Esophagus squamous epithelium (tissue), 5 donors: Measurements from ENCODE around the gene STK24. TPM values are rescaled to one million over a fixed set of nuclear protein-coding genes. Genes with fewer than 3 reads are reported as not detected.

Source experiments
- DNase-seq: peaks from one replicate; lab custom pipeline; 2025; lab: John Stamatoyannopoulos, UW
- H3K27ac ChIP-seq, 4 donors: fragments of 200-600 bp; sonication (generic); one replicate each; pipeline ENCODE4 v1.5.1; 2016 to 2019; ENCODE audit warnings: mild to moderate bottlenecking in 1 of 4
- H3K27me3 ChIP-seq, 4 donors: fragments of 200-600 bp; sonication (generic); 1 replicate in 3 of 4; 2 replicates in 1 of 4; pipeline versions ENCODE4 v1.5.1 to v1.6.0; 2017 to 2021; ENCODE audit warnings: antibody characterized with exemption in 1 of 4
- H3K36me3 ChIP-seq, 3 donors: fragments of 200-600 bp; sonication (generic); one replicate each; pipeline ENCODE4 v1.5.1; 2016 to 2019
- H3K4me1 ChIP-seq, 3 donors: fragments of 200-600 bp; sonication (generic); one replicate each; pipeline ENCODE4 v1.5.1; 2017 to 2019
- H3K4me3 ChIP-seq, 4 donors: fragments of 200-600 bp; sonication (generic); 1 replicate in 3 of 4; 2 replicates in 1 of 4; pipeline ENCODE4 v1.5.1; 2016 to 2019; ENCODE audit warnings: mild to moderate bottlenecking in 2 of 4, moderate library complexity in 1 of 4
- H3K9me3 ChIP-seq, 3 donors: fragments of 200-600 bp; sonication (generic); one replicate each; pipeline ENCODE4 v1.5.1; 2016 to 2019
- CTCF ChIP-seq, 6 experiments: fragments of 450-650 bp in 4 of 6; fragments of 200-600 bp in 2 of 6; sonication (generic) in 2 of 6; IDR thresholded peaks; one replicate each; pipeline ENCODE4 v1.5.1; 2016 to 2019; ENCODE audit warnings: antibody characterized with exemption in 6 of 6, mild to moderate bottlenecking in 4 of 6, moderate library complexity in 4 of 6
- POLR2A ChIP-seq, 4 donors: fragments of 450-650 bp; IDR thresholded peaks; one replicate each; pipeline ENCODE4 v1.6.1; 2017; ENCODE audit warnings: antibody characterized with exemption in 4 of 4, mild to moderate bottlenecking in 4 of 4, moderate library complexity in 3 of 4
- WGBS, 2 donors: methylation state at CpG; one replicate each; pipeline ENCODE4 v1.1.5; 2018; 5-methylcytosine and 5-hydroxymethylcytosine counted together
- intact Hi-C: fragments of 100-400 bp; cut with DNase I; formaldehyde crosslinking; loops from one replicate; pipeline ENCODE4 v1.15.0; 2022
- total RNA-seq, 4 donors: library from RNA; depleted of rRNA; stranded (reverse); fragments of >200 nt; gene quantifications; one replicate each; pipeline ENCODE4 v1.1.0, GENCODE V29; 2016
- donor health status: DM: yes; HTN: yes; CAD: no.

STK24 gene
- total RNA-seq, 4 donors from 2014 or later: 119 to 156 (median 130) TPM

GRCh38 chr13:98462946-98463345, 114.0 kb downstream of the STK24 start:
- Histone ChIP-seq H3K9me3 (no peaks in the 10 kb centered on the region), H3K36me3 (peaks cover 18 to 98% (median 27%) of the 10 kb centered on the region in 3 donors), H3K4me3 (no peak overlapping the region), H3K27me3 (no peaks in the 10 kb centered on the region), H3K27ac (peak overlapping the region in 2 of 4 donors; percentile 6 to 9), H3K4me1 (peaks cover 0 to 36% (median 3%) of the 10 kb centered on the region in 3 donors)
- no peak for TF ChIP-seq CTCF (IDR thresholded peaks at IDR 0.05)
- TF ChIP-seq POLR2A (IDR thresholded peaks at IDR 0.05): no peak
- DNase-seq: no peak
- intact Hi-C loops: no loop called here
- WGBS, 2 donors: 58 to 76% methylated on average over 6 to 8 of the region's 8 CpGs

GRCh38 chr13:98462241-98462882, 114.5 kb downstream of the STK24 start:
- 93 to 94% methylated on average over 15 to 18 of the region's 18 CpGs for WGBS, 2 donors

GRCh38 chr13:98461486-98462240, 115.2 kb downstream of the STK24 start:
- peaks cover 18 to 98% (median 27%) of the 10 kb centered on the region in 3 donors for H3K36me3 ChIP-seq
- TF ChIP-seq CTCF (IDR thresholded peaks at IDR 0.05) (no peak), POLR2A (IDR thresholded peaks at IDR 0.05) (no peak)
- peak overlapping the region in 1 of 4 donors; percentile 40 for H3K27ac ChIP-seq

More at GRCh38 chr13:98462241-98462882, 114.5 kb downstream of the STK24 start:
- peaks cover 18 to 98% (median 27%) of the 10 kb centered on the region in 3 donors for H3K36me3 ChIP-seq
- DNase-seq: no peak
- intact Hi-C loops: no loop called here
- peaks cover 0 to 36% (median 3%) of the 10 kb centered on the region in 3 donors for H3K4me1 ChIP-seq
- H3K27me3 ChIP-seq: no peaks in the 10 kb centered on the region
- H3K27ac ChIP-seq: peak overlapping the region in 2 of 4 donors; percentile 6 to 40
- H3K4me3 ChIP-seq: no peak overlapping the region
- TF ChIP-seq CTCF (IDR thresholded peaks at IDR 0.05) (no peak), POLR2A (IDR thresholded peaks at IDR 0.05) (no peak)
- H3K9me3 ChIP-seq: no peaks in the 10 kb centered on the region

GRCh38 chr13:98460516-98460915, 116.4 kb downstream of the STK24 start:
- DNase-seq: no peak
- Histone ChIP-seq H3K36me3 (peaks cover 18 to 98% (median 27%) of the 10 kb centered on the region in 3 donors), H3K9me3 (no peaks in the 10 kb centered on the region), H3K4me1 (peaks cover 0 to 32% (median under 1%) of the 10 kb centered on the region in 3 donors), H3K4me3 (no peak overlapping the region), H3K27me3 (no peaks in the 10 kb centered on the region), H3K27ac (no peak overlapping the region)
- WGBS, 2 donors: 83 to 87% methylated on average over 10 to 12 of the region's 13 CpGs
- no peak for TF ChIP-seq POLR2A (IDR thresholded peaks at IDR 0.05)
- no peak for TF ChIP-seq CTCF (IDR thresholded peaks at IDR 0.05)
- intact Hi-C loops: no loop called here

More at GRCh38 chr13:98461486-98462240, 115.2 kb downstream of the STK24 start:
- Histone ChIP-seq H3K9me3 (no peaks in the 10 kb centered on the region), H3K27me3 (no peaks in the 10 kb centered on the region), H3K4me3 (no peak overlapping the region), H3K4me1 (peaks cover 0 to 29% (median 3%) of the 10 kb centered on the region in 3 donors)
- DNase-seq: no peak
- intact Hi-C loops: no loop called here
- 74 to 92% methylated on average over 8 to 11 of the region's 16 CpGs for WGBS, 2 donors
